ENCODE results near the gene PIWIL1. TPM values are rescaled to one million over a fixed set of nuclear protein-coding genes. Genes with fewer than 3 reads are reported as not detected.

Gene PIWIL1
- total RNA-seq, 1 donor from 2014 or later: not detected

DNA sequence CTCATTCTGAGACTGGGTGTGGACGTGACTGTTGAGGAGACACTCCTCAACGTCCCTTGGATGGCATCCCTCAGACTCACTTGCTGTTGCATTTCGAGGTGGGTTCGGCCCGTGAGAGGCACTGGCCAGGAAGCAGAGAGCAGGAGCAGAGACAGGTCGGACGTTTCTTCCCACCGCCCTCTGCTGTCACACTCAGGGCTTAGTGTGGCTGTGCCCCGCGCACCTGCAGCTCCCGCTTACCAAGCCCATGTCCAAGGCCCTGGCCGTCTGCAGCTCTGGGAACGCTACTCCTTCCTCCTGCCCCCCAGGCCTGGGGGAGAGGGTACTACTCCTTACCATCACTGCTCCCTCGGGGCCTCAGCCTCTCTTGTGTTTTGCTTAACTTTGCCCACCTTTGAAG is 29.8 kb upstream of the PIWIL1 start:
- Mint-ChIP-seq H3K27me3 (ENCODE audit: low read depth) (peaks cover 14% of the 10 kb centered on the region), H3K36me3 (ENCODE audit: low read depth) (no peaks in the 10 kb centered on the region), H3K27ac (ENCODE audit: unreplicated experiment) (no peak overlapping the region), H3K4me1 (peaks cover 5% of the 10 kb centered on the region), H3K4me3 (no peak overlapping the region), H3K9me3 (no peaks in the 10 kb centered on the region)
- TF ChIP-seq, protein P1, sequence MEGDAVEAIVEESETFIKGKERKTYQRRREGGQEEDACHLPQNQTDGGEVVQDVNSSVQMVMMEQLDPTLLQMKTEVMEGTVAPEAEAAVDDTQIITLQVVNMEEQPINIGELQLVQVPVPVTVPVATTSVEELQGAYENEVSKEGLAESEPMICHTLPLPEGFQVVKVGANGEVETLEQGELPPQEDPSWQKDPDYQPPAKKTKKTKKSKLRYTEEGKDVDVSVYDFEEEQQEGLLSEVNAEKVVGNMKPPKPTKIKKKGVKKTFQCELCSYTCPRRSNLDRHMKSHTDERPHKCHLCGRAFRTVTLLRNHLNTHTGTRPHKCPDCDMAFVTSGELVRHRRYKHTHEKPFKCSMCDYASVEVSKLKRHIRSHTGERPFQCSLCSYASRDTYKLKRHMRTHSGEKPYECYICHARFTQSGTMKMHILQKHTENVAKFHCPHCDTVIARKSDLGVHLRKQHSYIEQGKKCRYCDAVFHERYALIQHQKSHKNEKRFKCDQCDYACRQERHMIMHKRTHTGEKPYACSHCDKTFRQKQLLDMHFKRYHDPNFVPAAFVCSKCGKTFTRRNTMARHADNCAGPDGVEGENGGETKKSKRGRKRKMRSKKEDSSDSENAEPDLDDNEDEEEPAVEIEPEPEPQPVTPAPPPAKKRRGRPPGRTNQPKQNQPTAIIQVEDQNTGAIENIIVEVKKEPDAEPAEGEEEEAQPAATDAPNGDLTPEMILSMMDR (conservative IDR thresholded peaks at IDR 0.05): no peak
- no peak for DNase-seq (ENCODE audit: low read depth, low spot score)

DNA sequence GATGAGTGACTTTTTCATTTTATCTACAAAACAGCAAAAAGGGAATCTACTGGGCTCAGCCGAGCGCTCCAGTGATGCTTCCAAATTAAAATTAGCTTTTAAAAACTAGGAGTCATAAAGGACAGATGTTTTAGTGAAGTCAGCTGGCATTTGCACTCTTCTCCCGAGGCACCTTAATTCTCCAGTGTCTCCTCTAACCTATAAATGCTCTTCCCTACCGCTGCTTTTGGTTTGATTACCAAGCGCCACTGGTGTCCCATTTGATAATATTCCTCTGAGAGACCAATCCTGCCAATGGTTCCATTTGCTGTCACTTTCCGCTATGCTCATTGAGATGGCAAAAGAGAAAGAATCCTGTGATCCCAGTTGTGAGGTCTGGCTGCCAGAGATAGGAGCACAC is 29.3 kb upstream of the PIWIL1 start:
- no peak overlapping the region for H3K4me3 Mint-ChIP-seq
- DNase-seq (ENCODE audit: low read depth, low spot score): no peak
- H3K4me1 Mint-ChIP-seq: peaks cover 5% of the 10 kb centered on the region
- peaks cover 9% of the 10 kb centered on the region for H3K27me3 Mint-ChIP-seq (ENCODE audit: low read depth)
- H3K9me3 Mint-ChIP-seq: no peaks in the 10 kb centered on the region
- H3K36me3 Mint-ChIP-seq (ENCODE audit: low read depth): no peaks in the 10 kb centered on the region
- TF ChIP-seq, protein P1 (conservative IDR thresholded peaks at IDR 0.05): no peak
- no peak overlapping the region for H3K27ac Mint-ChIP-seq (ENCODE audit: unreplicated experiment)

DNA sequence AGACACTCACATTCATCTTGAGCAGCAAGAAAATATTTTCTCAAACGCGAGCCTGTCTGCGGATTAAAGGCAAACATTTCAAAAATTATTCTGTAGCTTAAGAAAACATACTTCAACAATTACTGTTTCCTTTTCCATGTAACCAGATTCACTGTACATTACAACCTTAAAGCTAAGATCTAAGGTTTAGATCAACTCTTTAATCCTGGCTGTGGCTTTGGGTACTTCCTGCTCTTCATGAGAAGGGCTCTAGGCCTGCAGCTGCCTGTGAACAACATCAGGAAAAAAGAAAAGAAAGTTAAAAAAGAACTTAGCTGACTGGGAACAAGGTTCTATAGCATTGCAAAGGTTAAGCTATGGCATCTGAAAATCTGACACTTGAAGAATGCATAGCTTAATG is 21.4 kb upstream of the PIWIL1 start:
- peaks cover 5% of the 10 kb centered on the region for H3K4me1 Mint-ChIP-seq
- H3K27me3 Mint-ChIP-seq (ENCODE audit: low read depth): peaks cover 7% of the 10 kb centered on the region
- H3K9me3 Mint-ChIP-seq: no peaks in the 10 kb centered on the region
- TF ChIP-seq, protein P1 (conservative IDR thresholded peaks at IDR 0.05): no peak
- no peak overlapping the region for H3K4me3 Mint-ChIP-seq
- no peak overlapping the region for H3K27ac Mint-ChIP-seq (ENCODE audit: unreplicated experiment)
- H3K36me3 Mint-ChIP-seq (ENCODE audit: low read depth): peaks cover 3% of the 10 kb centered on the region
- no peak for DNase-seq (ENCODE audit: low read depth, low spot score)

DNA sequence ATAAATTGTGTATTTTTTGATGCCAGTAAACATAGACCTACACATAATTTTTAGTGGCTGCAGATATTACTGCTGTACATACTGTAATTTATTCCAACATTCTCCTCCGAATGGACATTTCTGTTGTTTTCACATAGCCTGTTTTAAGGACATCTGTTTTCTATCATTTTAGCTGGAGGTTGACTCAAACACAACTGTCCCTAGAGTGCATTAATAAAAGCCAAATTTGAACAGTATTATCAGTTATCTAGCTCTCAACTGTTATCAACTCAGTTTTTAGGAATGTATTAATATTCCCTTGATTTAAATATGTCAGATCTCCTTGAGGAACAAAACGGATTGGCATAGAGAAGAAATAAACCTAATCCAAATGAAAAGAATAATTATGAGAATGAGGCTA is 17.2 kb upstream of the PIWIL1 start:
- H3K4me1 Mint-ChIP-seq: no peaks in the 10 kb centered on the region
- H3K36me3 Mint-ChIP-seq (ENCODE audit: low read depth): no peaks in the 10 kb centered on the region
- H3K9me3 Mint-ChIP-seq: no peaks in the 10 kb centered on the region
- peaks cover 37% of the 10 kb centered on the region for H3K27me3 Mint-ChIP-seq (ENCODE audit: low read depth)
- no peak overlapping the region for H3K4me3 Mint-ChIP-seq
- DNase-seq (ENCODE audit: low read depth, low spot score): no peak
- TF ChIP-seq, protein P1 (conservative IDR thresholded peaks at IDR 0.05): no peak
- H3K27ac Mint-ChIP-seq (ENCODE audit: unreplicated experiment): no peak overlapping the region

DNA sequence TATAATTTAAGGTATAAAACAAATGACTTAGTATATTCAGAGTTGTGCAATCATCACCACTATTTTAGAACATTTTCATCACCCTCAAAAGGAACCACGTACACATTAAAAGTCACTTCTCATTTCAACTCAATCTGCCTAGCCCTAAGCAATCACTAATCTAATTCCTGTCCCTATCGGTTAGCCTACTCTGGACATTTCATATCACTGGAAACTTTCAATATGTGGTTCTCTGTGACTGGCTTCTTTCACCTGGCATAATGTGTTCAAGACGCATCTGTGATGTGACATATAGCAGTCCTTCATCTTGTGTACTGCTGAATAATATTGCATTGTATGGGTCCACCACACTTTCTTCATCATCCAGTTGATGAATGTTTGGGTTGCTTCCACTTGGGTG is 15.4 kb upstream of the PIWIL1 start:
- no peak overlapping the region for H3K4me3 Mint-ChIP-seq
- no peaks in the 10 kb centered on the region for H3K36me3 Mint-ChIP-seq (ENCODE audit: low read depth)
- no peaks in the 10 kb centered on the region for H3K4me1 Mint-ChIP-seq
- TF ChIP-seq, protein P1 (conservative IDR thresholded peaks at IDR 0.05): no peak
- no peaks in the 10 kb centered on the region for H3K9me3 Mint-ChIP-seq
- DNase-seq (ENCODE audit: low read depth, low spot score): no peak
- H3K27ac Mint-ChIP-seq (ENCODE audit: unreplicated experiment): no peak overlapping the region
- peaks cover 43% of the 10 kb centered on the region for H3K27me3 Mint-ChIP-seq (ENCODE audit: low read depth)

DNA sequence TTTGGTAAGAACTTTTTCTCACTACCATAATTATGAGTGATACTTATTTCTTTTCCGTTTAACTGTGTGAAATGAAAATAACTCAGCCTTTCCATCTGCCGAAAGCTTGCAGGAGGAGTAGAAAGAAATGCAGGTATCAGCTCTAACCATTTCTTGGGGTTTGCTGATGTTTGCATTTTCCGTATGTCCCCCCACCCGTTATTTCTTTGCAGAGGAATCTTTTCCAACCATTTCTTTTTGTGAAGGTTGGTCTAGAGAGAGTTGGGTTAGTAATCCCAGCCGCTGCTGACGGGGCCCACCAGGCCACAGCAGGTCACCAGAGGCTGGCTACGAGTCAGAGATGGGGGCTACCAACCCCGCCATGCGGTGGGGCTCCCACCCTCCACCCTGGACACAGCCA is 7.0 kb upstream of the PIWIL1 start:
- Mint-ChIP-seq H3K27me3 (ENCODE audit: low read depth) (peaks cover 36% of the 10 kb centered on the region), H3K4me3 (no peak overlapping the region), H3K36me3 (ENCODE audit: low read depth) (no peaks in the 10 kb centered on the region), H3K4me1 (no peaks in the 10 kb centered on the region), H3K27ac (ENCODE audit: unreplicated experiment) (no peak overlapping the region), H3K9me3 (no peaks in the 10 kb centered on the region)
- TF ChIP-seq, protein P1 (conservative IDR thresholded peaks at IDR 0.05): no peak
- no peak for DNase-seq (ENCODE audit: low read depth, low spot score)
